ENCODE measurements around the gene ZNF560.

- TF ChIP-seq CTCF (IDR thresholded peaks at IDR 0.05), result no peak
- no peak for TF ChIP-seq EP300 (IDR thresholded peaks at IDR 0.05)
- no peak for TF ChIP-seq POLR2AphosphoS5 (IDR thresholded peaks at IDR 0.05)
Observed at GRCh38 chr19:9474975-9475374, 23.4 kb downstream of the ZNF560 start.

Data from gastroesophageal sphincter (tissue), 3 donors.